Smooth muscle cell (in vitro differentiated cells): Measurements from ENCODE around the gene AFDN. TPM values are rescaled to one million over a fixed set of nuclear protein-coding genes. Genes with fewer than 3 reads are reported as not detected.

Source experiments
- DNase-seq: peaks from one replicate; lab custom pipeline; 2025; ENCODE audit not compliant: unreplicated experiment; lab: John Stamatoyannopoulos, UW
- H2AFZ ChIP-seq: fragments of 200-600 bp; sonication (generic); 2 replicates; pipeline ENCODE4 v1.6.0; 2016; ENCODE audit warnings: antibody characterized with exemption, low read depth, mild to moderate bottlenecking
- H3F3A ChIP-seq: fragments of 200-600 bp; sonication (generic); 2 replicates; pipeline ENCODE4 v1.6.0; 2017; ENCODE audit warnings: antibody characterized with exemption, low read depth
- H3K27ac ChIP-seq: fragments of 200-600 bp; sonication (generic); 2 replicates; pipeline ENCODE4 v1.5.1; 2016; ENCODE audit warnings: low read depth, mild to moderate bottlenecking
- H3K27me3 ChIP-seq: fragments of 200-600 bp; sonication (generic); 2 replicates; pipeline ENCODE4 v1.6.1; 2016; ENCODE audit warnings: low read depth, mild to moderate bottlenecking
- H3K36me3 ChIP-seq: fragments of 200-600 bp; sonication (generic); 2 replicates; pipeline ENCODE4 v1.5.1; 2016; ENCODE audit warnings: low read depth
- H3K4me1 ChIP-seq: fragments of 200-600 bp; sonication (generic); 2 replicates; pipeline ENCODE4 v1.5.1; 2016; ENCODE audit warnings: low read depth
- H3K4me2 ChIP-seq: fragments of 200-600 bp; sonication (generic); 2 replicates; pipeline ENCODE4 v1.6.0; 2016; ENCODE audit warnings: mild to moderate bottlenecking
- H3K4me3 ChIP-seq: fragments of 200-600 bp; sonication (generic); 2 replicates; pipeline ENCODE4 v1.5.1; 2016; ENCODE audit warnings: mild to moderate bottlenecking
- H3K79me2 ChIP-seq: fragments of 200-600 bp; sonication (generic); 2 replicates; pipeline ENCODE4 v1.6.0; 2016; ENCODE audit warnings: low read depth, mild to moderate bottlenecking
- H3K9ac ChIP-seq: fragments of 200-600 bp; sonication (generic); 2 replicates; pipeline ENCODE4 v1.6.0; 2016; ENCODE audit warnings: low read depth
- H3K9me3 ChIP-seq: fragments of 200-600 bp; sonication (generic); replicated peaks from 2 replicates; pipeline ENCODE4 v1.5.1; 2016; ENCODE audit warnings: low read depth
- H4K20me1 ChIP-seq: fragments of 200-600 bp; sonication (generic); 2 replicates; pipeline ENCODE4 v1.6.0; 2016; ENCODE audit warnings: low read depth
- CTCF ChIP-seq: fragments of 200-600 bp; sonication (generic); IDR thresholded peaks from 2 replicates; pipeline ENCODE4 v1.5.1; 2017; ENCODE audit warnings: borderline replicate concordance, mild to moderate bottlenecking, antibody characterized with exemption; ENCODE audit not compliant: insufficient read depth, poor library complexity, severe bottlenecking
- WGBS: methylation state at CpG from one replicate; pipeline ENCODE4 v1.1.7; 2016; ENCODE audit warnings: low lambda C conversion rate; 5-methylcytosine and 5-hydroxymethylcytosine counted together
- polyA plus RNA-seq: library from polyadenylated mRNA; unstranded; fragments of >200 nt; fragmentation: Nextera tagmentation; extraction: Ambion mirVana; gene quantifications from 2 replicates; pipeline ENCODE4 v1.2.1, GENCODE V29; 2016
- total RNA-seq: library from RNA; depleted of rRNA; stranded (reverse); fragments of >200 nt; gene quantifications from 2 replicates; pipeline ENCODE4 v1.2.3, GENCODE V29; 2014

AFDN gene
- total and polyA plus RNA-seq, 2 experiments from 2014 or later, result 52.3 to 98.8 TPM

- no peak overlapping the region for H2AFZ ChIP-seq
- peaks cover 57% of the 10 kb centered on the region for H3K4me1 ChIP-seq
- no peaks in the 10 kb centered on the region for H3K9me3 ChIP-seq
- no peak for TF ChIP-seq CTCF
- peak overlapping the region; percentile 100 for H3K27ac ChIP-seq
- 28% methylated on average over 4 of the region's 4 CpGs for WGBS
- H3K79me2 ChIP-seq, result peaks cover 84% of the 10 kb centered on the region
- H3K4me2 ChIP-seq, result peak overlapping the region; percentile 85
- H3K36me3 ChIP-seq, result no peaks in the 10 kb centered on the region
- H3K27me3 ChIP-seq, result no peaks in the 10 kb centered on the region
- H3F3A ChIP-seq, result peaks cover 27% of the 10 kb centered on the region
- peak overlapping the region; percentile 17 for H3K9ac ChIP-seq
- no peak for DNase-seq
- H3K4me3 ChIP-seq, result no peak overlapping the region
- peaks cover 26% of the 10 kb centered on the region for H4K20me1 ChIP-seq
Observed at GRCh38 chr6:167860550-167861226, 34.0 kb downstream of the AFDN start.

- Histone ChIP-seq H3K9me3 (no peaks in the 10 kb centered on the region), H3K4me3 (no peak overlapping the region), H3K9ac (no peak overlapping the region), H3K4me1 (peaks cover 52% of the 10 kb centered on the region), H3K4me2 (no peak overlapping the region), H3K79me2 (peaks cover 87% of the 10 kb centered on the region), H3K27ac (peak overlapping the region; percentile 100), H2AFZ (no peak overlapping the region), H3F3A (peaks cover 23% of the 10 kb centered on the region), H3K36me3 (no peaks in the 10 kb centered on the region), H3K27me3 (no peaks in the 10 kb centered on the region), H4K20me1 (peaks cover 26% of the 10 kb centered on the region)
- DNase-seq, result no peak
- no peak for TF ChIP-seq CTCF
Observed at GRCh38 chr6:167861424-167861823, 34.7 kb downstream of the AFDN start.

- Histone ChIP-seq H3K27ac (no peak overlapping the region), H3K9ac (no peak overlapping the region), H3K4me3 (no peak overlapping the region), H3K9me3 (no peaks in the 10 kb centered on the region), H3K36me3 (peaks cover 5% of the 10 kb centered on the region), H4K20me1 (peaks cover 32% of the 10 kb centered on the region), H3K4me2 (no peak overlapping the region), H3K79me2 (peaks cover 96% of the 10 kb centered on the region), H2AFZ (no peak overlapping the region), H3K27me3 (no peaks in the 10 kb centered on the region), H3K4me1 (peaks cover 28% of the 10 kb centered on the region), H3F3A (peaks cover 11% of the 10 kb centered on the region)
- 97% methylated on average over 4 of the region's 4 CpGs for WGBS
- no peak for DNase-seq
- no peak for TF ChIP-seq CTCF
Observed at GRCh38 chr6:167863897-167864296, 37.2 kb downstream of the AFDN start.

GRCh38 chr6:167866642-167867041 is 39.9 kb downstream of the AFDN start:
- Histone ChIP-seq H3K9me3 (no peaks in the 10 kb centered on the region), H3K9ac (no peak overlapping the region), H2AFZ (no peak overlapping the region), H3K27me3 (no peaks in the 10 kb centered on the region), H3K79me2 (peaks cover 82% of the 10 kb centered on the region), H3F3A (no peaks in the 10 kb centered on the region), H3K4me3 (no peak overlapping the region), H3K36me3 (peaks cover 11% of the 10 kb centered on the region), H3K4me2 (no peak overlapping the region), H4K20me1 (peaks cover 30% of the 10 kb centered on the region), H3K27ac (no peak overlapping the region), H3K4me1 (peaks cover under 1% of the 10 kb centered on the region)
- 61% methylated on average over 8 of the region's 8 CpGs for WGBS
- no peak for DNase-seq
- no peak for TF ChIP-seq CTCF
